OCI-LY1 (cell line): ENCODE results near the gene ENDOV.

Experiments
- CTCF ChIP-seq: fragments of 200-600 bp; sonication (generic), shearing (Covaris generic); IDR thresholded peaks from 2 replicates; pipeline ENCODE4 v1.5.1; 2017; ENCODE audit warnings: mild to moderate bottlenecking, antibody characterized with exemption, low read length, moderate library complexity, mixed read lengths
- EZH2 ChIP-seq: fragments of 200-600 bp; sonication (generic), shearing (Covaris generic); IDR thresholded peaks from 2 replicates; pipeline ENCODE4 v1.8.0; 2017; ENCODE audit warnings: borderline replicate concordance, mixed run types, mild to moderate bottlenecking, antibody characterized with exemption, low read length, moderate library complexity, mixed read lengths

GRCh38 chr17:80397034-80397387 is 18.0 kb upstream of the ENDOV start:
- TF ChIP-seq EZH2 (no peak), CTCF (no peak)
